Measurements from ENCODE around the gene TAF4.

TAF4 gene

GRCh38 chr20:62104791-62105345 lies 39.2 kb upstream of the TAF4 start:
- no peak for ATAC-seq

GRCh38 chr20:62104234-62104789 lies 38.6 kb upstream of the TAF4 start:
- no peak for TF ChIP-seq GLIS3 (CRISPR knock-in tag; IDR thresholded peaks at IDR 0.05)
- TF ChIP-seq ESRRG (CRISPR knock-in tag; IDR thresholded peaks at IDR 0.05) = no peak
- no peak for TF ChIP-seq ZFP3 (CRISPR knock-in tag; IDR thresholded peaks at IDR 0.05)
- no peak for TF ChIP-seq CREB5 (CRISPR knock-in tag; IDR thresholded peaks at IDR 0.05; ENCODE audit: low read depth)
- no peak for TF ChIP-seq SNAI2 (CRISPR knock-in tag; IDR thresholded peaks at IDR 0.05)
- no peak for TF ChIP-seq RARB (CRISPR knock-in tag; IDR thresholded peaks at IDR 0.05)
- ATAC-seq = no peak

More at GRCh38 chr20:62104791-62105345, 39.2 kb upstream of the TAF4 start:
- TF ChIP-seq PATZ1 (CRISPR knock-in tag; IDR thresholded peaks at IDR 0.05; ENCODE audit: borderline replicate concordance) (no peak), PPARA (CRISPR knock-in tag; IDR thresholded peaks at IDR 0.05; ENCODE audit: borderline replicate concordance) (no peak)

GRCh38 chr20:62103508-62104233 lies 38.0 kb upstream of the TAF4 start:
- no peak for TF ChIP-seq OSR1 (CRISPR knock-in tag; IDR thresholded peaks at IDR 0.05)
- no peak for TF ChIP-seq ARNTL (CRISPR knock-in tag; IDR thresholded peaks at IDR 0.05; ENCODE audit: borderline replicate concordance, low read depth)
- TF ChIP-seq ESRRG (CRISPR knock-in tag; IDR thresholded peaks at IDR 0.05) = no peak
- no peak for TF ChIP-seq SNAI2 (CRISPR knock-in tag; IDR thresholded peaks at IDR 0.05)

GRCh38 chr20:62101078-62101477 lies 35.4 kb upstream of the TAF4 start:
- no peak for TF ChIP-seq RARB (CRISPR knock-in tag; IDR thresholded peaks at IDR 0.05)
- no peak for TF ChIP-seq PPARA (CRISPR knock-in tag; IDR thresholded peaks at IDR 0.05; ENCODE audit: borderline replicate concordance)
- TF ChIP-seq BACH2 (CRISPR knock-in tag; IDR thresholded peaks at IDR 0.05; ENCODE audit: borderline replicate concordance) = no peak
- no peak for TF ChIP-seq ZC3H10 (CRISPR knock-in tag; IDR thresholded peaks at IDR 0.05)
- no peak for TF ChIP-seq ZNF70 (CRISPR knock-in tag; IDR thresholded peaks at IDR 0.05)
- TF ChIP-seq GLIS3 (CRISPR knock-in tag; IDR thresholded peaks at IDR 0.05) = no peak
- TF ChIP-seq CSDC2 (CRISPR knock-in tag; IDR thresholded peaks at IDR 0.05) = no peak
- TF ChIP-seq CREB5 (CRISPR knock-in tag; IDR thresholded peaks at IDR 0.05; ENCODE audit: low read depth) = no peak
- no peak for TF ChIP-seq ARNTL (CRISPR knock-in tag; IDR thresholded peaks at IDR 0.05; ENCODE audit: borderline replicate concordance, low read depth)
- no peak for ATAC-seq

More at GRCh38 chr20:62103508-62104233, 38.0 kb upstream of the TAF4 start:
- ATAC-seq = no peak

DNA sequence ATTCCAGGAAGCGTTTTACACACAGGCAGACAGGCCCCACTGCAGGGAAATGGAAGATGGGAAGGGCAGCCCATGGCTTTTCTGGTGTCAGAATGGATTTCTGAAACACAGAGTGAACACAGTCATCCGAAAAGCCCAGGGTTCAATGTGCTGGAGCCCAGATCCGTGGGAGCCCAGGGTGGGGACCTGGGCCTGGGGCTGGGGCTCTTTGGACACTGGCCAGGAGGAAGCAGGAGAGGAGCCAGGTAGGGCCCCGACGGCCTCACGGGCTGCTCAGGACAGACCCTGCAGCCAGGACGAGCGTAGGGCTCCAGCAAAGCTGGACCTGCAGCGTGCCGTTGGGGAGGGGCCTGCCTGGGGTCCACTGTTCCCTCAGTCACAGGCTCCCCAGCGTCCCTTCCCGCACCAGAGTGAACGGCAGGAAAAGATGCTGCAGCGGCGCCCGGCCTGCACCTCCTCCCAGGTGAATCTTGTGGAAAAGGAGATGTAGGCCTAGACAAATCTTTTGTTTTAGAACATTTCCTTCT lies 32.3 kb upstream of the TAF4 start:
- TF ChIP-seq, protein P1, sequence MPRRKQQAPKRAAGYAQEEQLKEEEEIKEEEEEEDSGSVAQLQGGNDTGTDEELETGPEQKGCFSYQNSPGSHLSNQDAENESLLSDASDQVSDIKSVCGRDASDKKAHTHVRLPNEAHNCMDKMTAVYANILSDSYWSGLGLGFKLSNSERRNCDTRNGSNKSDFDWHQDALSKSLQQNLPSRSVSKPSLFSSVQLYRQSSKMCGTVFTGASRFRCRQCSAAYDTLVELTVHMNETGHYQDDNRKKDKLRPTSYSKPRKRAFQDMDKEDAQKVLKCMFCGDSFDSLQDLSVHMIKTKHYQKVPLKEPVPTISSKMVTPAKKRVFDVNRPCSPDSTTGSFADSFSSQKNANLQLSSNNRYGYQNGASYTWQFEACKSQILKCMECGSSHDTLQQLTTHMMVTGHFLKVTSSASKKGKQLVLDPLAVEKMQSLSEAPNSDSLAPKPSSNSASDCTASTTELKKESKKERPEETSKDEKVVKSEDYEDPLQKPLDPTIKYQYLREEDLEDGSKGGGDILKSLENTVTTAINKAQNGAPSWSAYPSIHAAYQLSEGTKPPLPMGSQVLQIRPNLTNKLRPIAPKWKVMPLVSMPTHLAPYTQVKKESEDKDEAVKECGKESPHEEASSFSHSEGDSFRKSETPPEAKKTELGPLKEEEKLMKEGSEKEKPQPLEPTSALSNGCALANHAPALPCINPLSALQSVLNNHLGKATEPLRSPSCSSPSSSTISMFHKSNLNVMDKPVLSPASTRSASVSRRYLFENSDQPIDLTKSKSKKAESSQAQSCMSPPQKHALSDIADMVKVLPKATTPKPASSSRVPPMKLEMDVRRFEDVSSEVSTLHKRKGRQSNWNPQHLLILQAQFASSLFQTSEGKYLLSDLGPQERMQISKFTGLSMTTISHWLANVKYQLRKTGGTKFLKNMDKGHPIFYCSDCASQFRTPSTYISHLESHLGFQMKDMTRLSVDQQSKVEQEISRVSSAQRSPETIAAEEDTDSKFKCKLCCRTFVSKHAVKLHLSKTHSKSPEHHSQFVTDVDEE (CRISPR knock-in tag; IDR thresholded peaks at IDR 0.05) = no peak
- TF ChIP-seq RARB (CRISPR knock-in tag; IDR thresholded peaks at IDR 0.05) (no peak), TOX (CRISPR knock-in tag; IDR thresholded peaks at IDR 0.05; ENCODE audit: borderline replicate concordance) (no peak)
- no peak for ATAC-seq
